ENCODE measurements around the gene CTDSPL. TPM values are rescaled to one million over a fixed set of nuclear protein-coding genes. Genes with fewer than 3 reads are reported as not detected.

The CTDSPL gene
- total RNA-seq, 1 donor from 2014 or later: 72.7 TPM

- H3K36me3 Mint-ChIP-seq: peaks cover 18% of the 10 kb centered on the region
- TF ChIP-seq, protein P1, sequence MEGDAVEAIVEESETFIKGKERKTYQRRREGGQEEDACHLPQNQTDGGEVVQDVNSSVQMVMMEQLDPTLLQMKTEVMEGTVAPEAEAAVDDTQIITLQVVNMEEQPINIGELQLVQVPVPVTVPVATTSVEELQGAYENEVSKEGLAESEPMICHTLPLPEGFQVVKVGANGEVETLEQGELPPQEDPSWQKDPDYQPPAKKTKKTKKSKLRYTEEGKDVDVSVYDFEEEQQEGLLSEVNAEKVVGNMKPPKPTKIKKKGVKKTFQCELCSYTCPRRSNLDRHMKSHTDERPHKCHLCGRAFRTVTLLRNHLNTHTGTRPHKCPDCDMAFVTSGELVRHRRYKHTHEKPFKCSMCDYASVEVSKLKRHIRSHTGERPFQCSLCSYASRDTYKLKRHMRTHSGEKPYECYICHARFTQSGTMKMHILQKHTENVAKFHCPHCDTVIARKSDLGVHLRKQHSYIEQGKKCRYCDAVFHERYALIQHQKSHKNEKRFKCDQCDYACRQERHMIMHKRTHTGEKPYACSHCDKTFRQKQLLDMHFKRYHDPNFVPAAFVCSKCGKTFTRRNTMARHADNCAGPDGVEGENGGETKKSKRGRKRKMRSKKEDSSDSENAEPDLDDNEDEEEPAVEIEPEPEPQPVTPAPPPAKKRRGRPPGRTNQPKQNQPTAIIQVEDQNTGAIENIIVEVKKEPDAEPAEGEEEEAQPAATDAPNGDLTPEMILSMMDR (conservative IDR thresholded peaks at IDR 0.05): no peak
- H3K4me3 Mint-ChIP-seq: no peak overlapping the region
- no peak overlapping the region for H3K27ac Mint-ChIP-seq
- no peaks in the 10 kb centered on the region for H3K27me3 Mint-ChIP-seq
- no peaks in the 10 kb centered on the region for H3K4me1 Mint-ChIP-seq (ENCODE audit: unreplicated experiment)
- H3K9me3 Mint-ChIP-seq: no peaks in the 10 kb centered on the region
- no peak for DNase-seq (ENCODE audit: extremely low spot score, unreplicated experiment)
Observed at GRCh38 chr3:37836589-37836988, 25.1 kb upstream of the CTDSPL start.

DNA sequence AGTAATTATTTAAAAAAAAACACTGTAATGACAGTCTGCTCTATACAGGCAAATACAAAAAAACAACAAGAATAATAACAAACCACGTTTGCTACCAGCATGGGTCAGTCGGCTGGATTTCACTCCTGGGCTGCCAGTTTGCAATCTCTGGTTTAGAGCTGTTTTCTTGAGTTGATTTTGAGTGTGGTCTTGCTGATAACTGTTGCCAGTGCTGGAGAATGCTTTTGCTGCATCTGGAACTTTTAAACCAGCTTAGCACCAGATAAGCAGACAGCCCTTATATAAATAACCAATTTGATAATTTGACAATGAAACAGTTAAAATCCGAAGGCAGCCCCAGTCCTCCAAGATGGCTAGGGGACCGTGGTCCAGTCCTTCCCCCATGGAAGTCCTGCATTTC, 14.0 kb upstream of the CTDSPL start:
- Mint-ChIP-seq H3K27ac (no peak overlapping the region), H3K9me3 (no peaks in the 10 kb centered on the region), H3K4me1 (ENCODE audit: unreplicated experiment) (no peaks in the 10 kb centered on the region), H3K36me3 (peaks cover 35% of the 10 kb centered on the region), H3K27me3 (no peaks in the 10 kb centered on the region), H3K4me3 (no peak overlapping the region)
- TF ChIP-seq, protein P1 (conservative IDR thresholded peaks at IDR 0.05): no peak
- DNase-seq (ENCODE audit: extremely low spot score, unreplicated experiment): no peak

GRCh38 chr3:37849146-37849923, 12.3 kb upstream of the CTDSPL start:
- no peak for DNase-seq (ENCODE audit: extremely low spot score, unreplicated experiment)
- Mint-ChIP-seq H3K9me3 (no peaks in the 10 kb centered on the region), H3K27ac (no peak overlapping the region), H3K27me3 (no peaks in the 10 kb centered on the region), H3K4me1 (ENCODE audit: unreplicated experiment) (no peaks in the 10 kb centered on the region), H3K4me3 (no peak overlapping the region), H3K36me3 (peaks cover 25% of the 10 kb centered on the region)
- TF ChIP-seq, protein P1 (conservative IDR thresholded peaks at IDR 0.05): no peak

DNA sequence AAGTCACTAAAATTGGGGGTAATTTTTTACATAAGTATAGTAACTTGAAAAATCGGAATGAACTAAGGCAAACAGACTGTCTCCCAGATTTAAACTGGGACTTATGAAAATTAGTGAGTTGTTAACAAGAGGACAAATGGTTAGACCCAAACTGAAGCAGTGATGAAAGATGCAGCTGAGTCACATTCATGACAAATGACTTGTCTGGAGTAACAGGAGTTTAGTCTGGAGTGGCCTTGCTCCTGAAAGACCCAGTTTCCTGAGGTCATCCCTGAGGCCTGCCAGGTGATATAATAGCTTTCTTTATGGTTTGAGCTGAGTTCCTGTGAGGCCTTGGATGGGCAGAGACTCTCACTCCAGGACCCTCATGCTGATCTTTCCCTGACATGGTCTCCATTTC, 9.6 kb upstream of the CTDSPL start:
- no peaks in the 10 kb centered on the region for H3K9me3 Mint-ChIP-seq
- DNase-seq (ENCODE audit: extremely low spot score, unreplicated experiment): no peak
- H3K27ac Mint-ChIP-seq: no peak overlapping the region
- H3K4me1 Mint-ChIP-seq (ENCODE audit: unreplicated experiment): peaks cover 4% of the 10 kb centered on the region
- TF ChIP-seq, protein P1 (conservative IDR thresholded peaks at IDR 0.05): no peak
- no peak overlapping the region for H3K4me3 Mint-ChIP-seq
- no peaks in the 10 kb centered on the region for H3K27me3 Mint-ChIP-seq
- peaks cover 15% of the 10 kb centered on the region for H3K36me3 Mint-ChIP-seq

DNA sequence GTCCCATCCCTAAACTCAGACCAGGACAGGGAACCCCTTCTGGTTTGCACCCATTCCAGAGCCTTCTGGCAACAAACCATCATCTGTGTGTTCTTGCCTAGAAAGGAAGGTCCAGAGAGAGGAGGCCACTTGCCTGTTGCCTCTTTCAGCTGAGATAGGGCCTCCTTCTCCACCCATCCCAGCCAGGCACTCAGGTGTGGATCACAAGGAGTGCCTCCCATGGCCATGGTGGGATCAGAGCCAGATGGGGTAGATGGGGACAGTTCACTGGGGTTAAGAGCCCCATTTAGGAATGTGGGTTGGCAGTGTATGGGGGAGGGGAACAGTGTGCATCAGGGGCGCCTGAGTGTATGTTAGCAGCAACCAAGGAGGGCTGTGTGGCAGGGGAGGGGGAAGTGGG, 8.9 kb upstream of the CTDSPL start:
- H3K4me1 Mint-ChIP-seq (ENCODE audit: unreplicated experiment): peaks cover 4% of the 10 kb centered on the region
- H3K36me3 Mint-ChIP-seq: peaks cover 10% of the 10 kb centered on the region
- TF ChIP-seq, protein P1 (conservative IDR thresholded peaks at IDR 0.05): no peak
- H3K27ac Mint-ChIP-seq: no peak overlapping the region
- H3K4me3 Mint-ChIP-seq: no peak overlapping the region
- H3K27me3 Mint-ChIP-seq: no peaks in the 10 kb centered on the region
- no peaks in the 10 kb centered on the region for H3K9me3 Mint-ChIP-seq
- DNase-seq (ENCODE audit: extremely low spot score, unreplicated experiment): no peak

Measured in type B pancreatic cell (in vitro differentiated cells).